Heart left ventricle (tissue), 13 donors: ENCODE data around the gene FER.
"Not testable (repeated sequence)": the region's sequence is repeated elsewhere in the genome, so short reads cannot be mapped to it uniquely, and the experiment has no call there.

Source experiments
- POLR2A ChIP-seq, 2 donors: fragments of 450-650 bp; IDR thresholded peaks; one replicate each; pipeline ENCODE4 v1.6.1; 2017; ENCODE audit warnings: antibody characterized with exemption in 2 of 2, mild to moderate bottlenecking in 2 of 2, moderate library complexity in 2 of 2
- TF ChIP-seq, protein P1 (sequence below), 12 donors: fragments of 200-600 bp; sonication (generic) in 4 of 12; IDR thresholded peaks; one replicate each; pipeline versions ENCODE4 v1.5.0 to v1.8.0; 2018 to 2022; ENCODE audit warnings: antibody characterized with exemption in 12 of 12, mild to moderate bottlenecking in 5 of 12
- donor health status: ischemic (EF 13 %, LVEDD 7.1; RV severe dilation, severe dysfunction).
- donor health status: DM: no; HTN: yes; CAD: no.
- donor health status: DM: no; HTN: no; CAD: no.
- donor health status: ischemic (EF 25% LVEDD 6.9; RV normal size, moderate dysfunction).
- donor health status: ischemic (EF 25% LVEDD 5.7; RV mildly dilated, moderate dysfunction).
- donor health status: ischemic (EF 35%, LVEDD 5.7; RV mildly dilated, moderate dysfunction).
- donor health status: nonischemic (EF 11% LVEDD 7.7; RV severe dilation, severe dysfunction).
- donor health status: DM: yes; HTN: yes; CAD: no.
- donor health status: PGD.
- donor health status: ischemic (EF 29% LVEDD 5.4; RV normal size, mild dysfunction).
- donor health status: nonischemic (EF 23%, LVEDD 6.1; RV moderate dilation, normal function).

DNA sequence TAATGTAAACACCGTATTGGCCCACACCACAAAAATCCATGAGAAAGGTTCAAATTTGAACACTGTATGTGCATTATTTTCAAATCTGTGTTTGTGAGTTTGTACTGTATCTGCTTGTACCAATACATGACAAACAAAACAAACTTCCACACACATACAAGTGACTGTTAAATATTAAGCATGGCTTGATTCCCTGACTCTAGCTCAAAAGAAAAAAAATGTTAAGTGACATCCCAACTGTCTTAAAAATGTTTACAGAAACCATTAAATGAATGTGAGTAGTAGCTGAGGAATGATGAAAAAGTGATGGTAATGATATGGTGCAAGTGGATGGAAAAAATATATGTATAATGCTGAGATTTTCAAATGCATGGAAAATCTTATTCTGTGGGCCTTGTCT lies 302.6 kb downstream of the FER start:
- TF ChIP-seq, protein P1, sequence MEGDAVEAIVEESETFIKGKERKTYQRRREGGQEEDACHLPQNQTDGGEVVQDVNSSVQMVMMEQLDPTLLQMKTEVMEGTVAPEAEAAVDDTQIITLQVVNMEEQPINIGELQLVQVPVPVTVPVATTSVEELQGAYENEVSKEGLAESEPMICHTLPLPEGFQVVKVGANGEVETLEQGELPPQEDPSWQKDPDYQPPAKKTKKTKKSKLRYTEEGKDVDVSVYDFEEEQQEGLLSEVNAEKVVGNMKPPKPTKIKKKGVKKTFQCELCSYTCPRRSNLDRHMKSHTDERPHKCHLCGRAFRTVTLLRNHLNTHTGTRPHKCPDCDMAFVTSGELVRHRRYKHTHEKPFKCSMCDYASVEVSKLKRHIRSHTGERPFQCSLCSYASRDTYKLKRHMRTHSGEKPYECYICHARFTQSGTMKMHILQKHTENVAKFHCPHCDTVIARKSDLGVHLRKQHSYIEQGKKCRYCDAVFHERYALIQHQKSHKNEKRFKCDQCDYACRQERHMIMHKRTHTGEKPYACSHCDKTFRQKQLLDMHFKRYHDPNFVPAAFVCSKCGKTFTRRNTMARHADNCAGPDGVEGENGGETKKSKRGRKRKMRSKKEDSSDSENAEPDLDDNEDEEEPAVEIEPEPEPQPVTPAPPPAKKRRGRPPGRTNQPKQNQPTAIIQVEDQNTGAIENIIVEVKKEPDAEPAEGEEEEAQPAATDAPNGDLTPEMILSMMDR (IDR thresholded peaks at IDR 0.05), result not testable (repeated sequence)
- TF ChIP-seq POLR2A (IDR thresholded peaks at IDR 0.05), result not testable (repeated sequence)
